Choroid plexus epithelial cell (primary cell): ENCODE data around the gene CLEC7A.

Source experiments
- DNase-seq: peaks from one replicate; pipeline ENCODE4 v3.0.0-alpha.2; 2010; ENCODE audit warnings: low read depth
- H3K4me3 ChIP-seq: 2 replicates; pipeline ENCODE4 v1.5.1; 2011; ENCODE audit warnings: low read depth, mild to moderate bottlenecking, control low read depth, low read length, moderate library complexity
- CTCF ChIP-seq: conservative IDR thresholded peaks from 2 replicates; pipeline ENCODE4 v1.5.1; 2011; ENCODE audit warnings: low read depth, mild to moderate bottlenecking, control low read depth, inconsistent platforms, low read length, moderate library complexity

The CLEC7A gene

GRCh38 chr12:10069976-10070375, 60.0 kb downstream of the CLEC7A start:
- DNase-seq = no peak
- H3K4me3 ChIP-seq = no peak overlapping the region
- no peak for TF ChIP-seq CTCF

- DNase-seq = no peak
- no peak for TF ChIP-seq CTCF
- H3K4me3 ChIP-seq = no peak overlapping the region
These were observed 60.9 kb downstream of the CLEC7A start for GRCh38 chr12:10069099-10069498.

GRCh38 chr12:10068644-10069043, 61.4 kb downstream of the CLEC7A start:
- TF ChIP-seq CTCF = no peak
- no peak for DNase-seq
- H3K4me3 ChIP-seq = no peak overlapping the region

GRCh38 chr12:10067942-10068341, 62.1 kb downstream of the CLEC7A start:
- H3K4me3 ChIP-seq = no peak overlapping the region
- no peak for TF ChIP-seq CTCF
- DNase-seq = no peak

- no peak for TF ChIP-seq CTCF
- H3K4me3 ChIP-seq = no peak overlapping the region
- no peak for DNase-seq
These were observed 62.7 kb downstream of the CLEC7A start for GRCh38 chr12:10067264-10067663.
